Upper lobe of left lung (tissue), 4 donors: ENCODE data around the gene TGFBR3.

Experiments used
- CTCF ChIP-seq, 6 experiments: fragments of 450-650 bp in 4 of 6; fragments of 200-600 bp in 2 of 6; sonication (generic) in 2 of 6; IDR thresholded peaks; one replicate each; pipeline ENCODE4 v1.5.1; 2016 to 2019; ENCODE audit warnings: antibody characterized with exemption in 6 of 6
- EP300 ChIP-seq, 4 donors: sonication (generic); formaldehyde crosslinking; IDR thresholded peaks; one replicate each; pipeline ENCODE4 v1.5.1; 2017; ENCODE audit warnings: antibody characterized with exemption in 4 of 4, control low read depth in 2 of 4
- POLR2A ChIP-seq, 4 donors: fragments of 450-650 bp; IDR thresholded peaks; one replicate each; pipeline ENCODE4 v1.5.1; 2016 to 2017; ENCODE audit warnings: antibody characterized with exemption in 4 of 4, mild to moderate bottlenecking in 2 of 4
- POLR2AphosphoS5 ChIP-seq, 2 donors: sonication (generic); formaldehyde crosslinking; IDR thresholded peaks; one replicate each; pipeline ENCODE4 v1.5.1; 2017; ENCODE audit warnings: antibody characterized with exemption in 2 of 2

GRCh38 chr1:91791103-91791502 is 94.8 kb downstream of the TGFBR3 start:
- no peak for TF ChIP-seq CTCF (IDR thresholded peaks at IDR 0.05)
- TF ChIP-seq POLR2A (IDR thresholded peaks at IDR 0.05): no peak
- TF ChIP-seq POLR2AphosphoS5 (IDR thresholded peaks at IDR 0.05): no peak
- TF ChIP-seq EP300 (IDR thresholded peaks at IDR 0.05): no peak
